Measurements from ENCODE around the gene CREM. TPM values are rescaled to one million over a fixed set of nuclear protein-coding genes. Genes with fewer than 3 reads are reported as not detected.

CREM gene
- total RNA-seq, 2 experiments from 2014 or later, result 154 to 157 TPM

GRCh38 chr10:35201234-35201633 is 74.6 kb downstream of the CREM start:
- Mint-ChIP-seq H3K27ac (peak overlapping the region; percentile 54), H3K27me3 (no peaks in the 10 kb centered on the region), H3K4me3 (peak overlapping the region; percentile 5), H3K9me3 (no peaks in the 10 kb centered on the region), H3K36me3 (ENCODE audit: low read depth) (peaks cover 33% of the 10 kb centered on the region), H3K4me1 (peaks cover 61% of the 10 kb centered on the region)
- CTCF ChIA-PET, result interaction anchor here (1.1 kb wide), 2 partner anchors 19 to 23 kb away, joined by 3 read pairs; no protein-coding TSS in a partner anchor
- POLR2A ChIA-PET, result interaction anchor here (1.4 to 19.6 kb wide), 3 partner anchors 16 to 71 kb away, joined by 3 to 730 read pairs (median 11); partner anchors contain the start of gene CREM
- DNase-seq, result no peak

GRCh38 chr10:35202050-35202449 is 75.4 kb downstream of the CREM start:
- ChIA-PET POLR2A (interaction anchor here (1.4 to 19.6 kb wide), 3 partner anchors 15 to 72 kb away, joined by 3 to 730 read pairs (median 11); partner anchors contain the start of gene CREM), CTCF (interaction anchor here (1.1 kb wide), 2 partner anchors 18 to 22 kb away, joined by 3 read pairs; no protein-coding TSS in a partner anchor)
- Mint-ChIP-seq H3K4me3 (no peak overlapping the region), H3K27ac (peak overlapping the region; percentile 54), H3K9me3 (no peaks in the 10 kb centered on the region), H3K27me3 (no peaks in the 10 kb centered on the region), H3K36me3 (ENCODE audit: low read depth) (peaks cover 41% of the 10 kb centered on the region), H3K4me1 (peaks cover 67% of the 10 kb centered on the region)
- no peak for DNase-seq

- POLR2A ChIA-PET, result interaction anchor here (1.0 to 19.6 kb wide), 5 partner anchors 7 to 74 kb away, joined by 3 to 730 read pairs (median 19); partner anchors contain the start of gene CREM
- CTCF ChIA-PET, result interaction anchor here (0.7 to 7.1 kb wide), 4 partner anchors 8 to 77 kb away, joined by 3 to 112 read pairs (median 12); partner anchors contain the start of gene CREM
- no peak overlapping the region for H3K27ac Mint-ChIP-seq
- H3K27me3 Mint-ChIP-seq, result no peaks in the 10 kb centered on the region
- no peaks in the 10 kb centered on the region for H3K9me3 Mint-ChIP-seq
- H3K36me3 Mint-ChIP-seq (ENCODE audit: low read depth), result peaks cover 47% of the 10 kb centered on the region
- DNase-seq, result no peak
- peaks cover 68% of the 10 kb centered on the region for H3K4me1 Mint-ChIP-seq
- no peak overlapping the region for H3K4me3 Mint-ChIP-seq
Observed at GRCh38 chr10:35203745-35204144, 77.1 kb downstream of the CREM start.

- Mint-ChIP-seq H3K27me3 (no peaks in the 10 kb centered on the region), H3K4me1 (peaks cover 73% of the 10 kb centered on the region), H3K36me3 (ENCODE audit: low read depth) (peaks cover 54% of the 10 kb centered on the region), H3K27ac (peak overlapping the region; percentile 49), H3K9me3 (no peaks in the 10 kb centered on the region), H3K4me3 (no peak overlapping the region)
- CTCF ChIA-PET, result interaction anchor here (1.0 to 7.1 kb wide), 6 partner anchors 9 to 210 kb away, joined by 3 to 112 read pairs (median 12); partner anchors contain the start of gene CREM
- POLR2A ChIA-PET, result interaction anchor here (1.1 to 19.6 kb wide), 5 partner anchors 8 to 75 kb away, joined by 3 to 730 read pairs (median 19); partner anchors contain the start of gene CREM
- DNase-seq, result no peak
Observed at GRCh38 chr10:35204650-35205319, 78.1 kb downstream of the CREM start.

- Mint-ChIP-seq H3K36me3 (ENCODE audit: low read depth) (peaks cover 63% of the 10 kb centered on the region), H3K4me1 (peaks cover 75% of the 10 kb centered on the region), H3K4me3 (no peak overlapping the region), H3K27ac (no peak overlapping the region), H3K27me3 (no peaks in the 10 kb centered on the region), H3K9me3 (no peaks in the 10 kb centered on the region)
- POLR2A ChIA-PET, result interaction anchor here (3.4 to 19.6 kb wide), 3 partner anchors 10 to 76 kb away, joined by 19 to 730 read pairs (median 153); partner anchors contain the start of gene CREM
- CTCF ChIA-PET, result interaction anchor here (2.0 to 7.1 kb wide), 5 partner anchors 10 to 212 kb away, joined by 6 to 112 read pairs (median 32); partner anchors contain the start of gene CREM
- DNase-seq, result no peak
Observed at GRCh38 chr10:35206274-35206673, 79.6 kb downstream of the CREM start.

GRCh38 chr10:35208536-35208935 is 81.9 kb downstream of the CREM start:
- Mint-ChIP-seq H3K4me3 (peak overlapping the region; percentile 57), H3K27me3 (no peaks in the 10 kb centered on the region), H3K9me3 (no peaks in the 10 kb centered on the region), H3K27ac (peak overlapping the region; percentile 90), H3K36me3 (ENCODE audit: low read depth) (peaks cover 72% of the 10 kb centered on the region), H3K4me1 (peaks cover 65% of the 10 kb centered on the region)
- ChIA-PET CTCF (interaction anchor here (1.2 to 7.1 kb wide), 9 partner anchors 8 to 90 kb away, joined by 4 to 112 read pairs (median 14); partner anchors contain the start of gene CREM), POLR2A (interaction anchor here (1.3 to 19.6 kb wide), 10 partner anchors 8 to 214 kb away, joined by 3 to 730 read pairs (median 4); partner anchors contain the start of gene CREM)
- DNase-seq, result peak; percentile 79

- Mint-ChIP-seq H3K4me1 (peaks cover 62% of the 10 kb centered on the region), H3K4me3 (peak overlapping the region; percentile 57), H3K36me3 (ENCODE audit: low read depth) (peaks cover 70% of the 10 kb centered on the region), H3K27ac (peak overlapping the region; percentile 90), H3K9me3 (no peaks in the 10 kb centered on the region), H3K27me3 (no peaks in the 10 kb centered on the region)
- DNase-seq, result no peak
- ChIA-PET POLR2A (interaction anchor here (0.8 to 19.6 kb wide), 12 partner anchors 7 to 214 kb away, joined by 3 to 730 read pairs (median 4); partner anchors contain the start of gene CREM), CTCF (interaction anchor here (0.7 to 7.1 kb wide), 10 partner anchors 8 to 91 kb away, joined by 3 to 112 read pairs (median 10); partner anchors contain the start of gene CREM)
Observed at GRCh38 chr10:35208949-35209613, 82.4 kb downstream of the CREM start.

- CTCF ChIA-PET, result interaction anchor here (1.1 to 7.1 kb wide), 5 partner anchors 15 to 85 kb away, joined by 3 to 112 read pairs (median 9); partner anchors contain the start of gene CREM
- Mint-ChIP-seq H3K9me3 (no peaks in the 10 kb centered on the region), H3K4me1 (peaks cover 59% of the 10 kb centered on the region), H3K36me3 (ENCODE audit: low read depth) (peaks cover 70% of the 10 kb centered on the region), H3K27me3 (no peaks in the 10 kb centered on the region), H3K4me3 (no peak overlapping the region), H3K27ac (peak overlapping the region; percentile 18)
- no peak for DNase-seq
- POLR2A ChIA-PET, result interaction anchor here (1.3 kb wide), 2 partner anchors 15 to 84 kb away, joined by 7 to 10 read pairs; partner anchors contain the start of gene CREM
Observed at GRCh38 chr10:35210961-35211360, 84.3 kb downstream of the CREM start.

- CTCF ChIA-PET, result interaction anchor here (1.1 to 1.5 kb wide), 3 partner anchors 16 to 85 kb away, joined by 3 to 9 read pairs (median 4); partner anchors contain the start of gene CREM
- no peak for DNase-seq
- H3K4me3 Mint-ChIP-seq, result no peak overlapping the region
- H3K9me3 Mint-ChIP-seq, result no peaks in the 10 kb centered on the region
- H3K4me1 Mint-ChIP-seq, result peaks cover 60% of the 10 kb centered on the region
- POLR2A ChIA-PET, result interaction anchor here (1.3 kb wide), 2 partner anchors 16 to 84 kb away, joined by 7 to 10 read pairs; partner anchors contain the start of gene CREM
- no peaks in the 10 kb centered on the region for H3K27me3 Mint-ChIP-seq
- peak overlapping the region; percentile 18 for H3K27ac Mint-ChIP-seq
- peaks cover 67% of the 10 kb centered on the region for H3K36me3 Mint-ChIP-seq (ENCODE audit: low read depth)
Observed at GRCh38 chr10:35211390-35211789, 84.7 kb downstream of the CREM start.

- H3K4me3 Mint-ChIP-seq, result no peak overlapping the region
- H3K9me3 Mint-ChIP-seq, result no peaks in the 10 kb centered on the region
- POLR2A ChIA-PET, result interaction anchor here (8.7 to 9.8 kb wide), 2 partner anchors 17 to 84 kb away, joined by 120 to 176 read pairs; partner anchors contain the start of gene CREM
- no peak for DNase-seq
- no peaks in the 10 kb centered on the region for H3K27me3 Mint-ChIP-seq
- H3K27ac Mint-ChIP-seq, result no peak overlapping the region
- peaks cover 55% of the 10 kb centered on the region for H3K36me3 Mint-ChIP-seq (ENCODE audit: low read depth)
- CTCF ChIA-PET, result interaction anchor here (0.8 to 1.9 kb wide), 5 partner anchors 9 to 219 kb away, joined by 3 to 8 read pairs (median 5); partner anchors contain the start of gene CREM
- H3K4me1 Mint-ChIP-seq, result peaks cover 66% of the 10 kb centered on the region
Observed at GRCh38 chr10:35212856-35213255, 86.2 kb downstream of the CREM start.

- Mint-ChIP-seq H3K27me3 (no peaks in the 10 kb centered on the region), H3K4me3 (no peak overlapping the region), H3K36me3 (ENCODE audit: low read depth) (peaks cover 48% of the 10 kb centered on the region), H3K27ac (no peak overlapping the region), H3K9me3 (no peaks in the 10 kb centered on the region), H3K4me1 (peaks cover 67% of the 10 kb centered on the region)
- no peak for DNase-seq
- POLR2A ChIA-PET, result interaction anchor here (1.1 to 9.8 kb wide), 4 partner anchors 8 to 85 kb away, joined by 3 to 176 read pairs (median 62); partner anchors contain the start of gene CREM
- CTCF ChIA-PET, result interaction anchor here (1.4 to 1.9 kb wide), 4 partner anchors 8 to 92 kb away, joined by 4 to 8 read pairs (median 6); partner anchors contain the start of gene CREM
Observed at GRCh38 chr10:35213699-35214098, 87.1 kb downstream of the CREM start.

GRCh38 chr10:35214607-35215020 is 88.0 kb downstream of the CREM start:
- Mint-ChIP-seq H3K9me3 (no peaks in the 10 kb centered on the region), H3K4me1 (peaks cover 67% of the 10 kb centered on the region), H3K4me3 (no peak overlapping the region), H3K27me3 (no peaks in the 10 kb centered on the region), H3K36me3 (ENCODE audit: low read depth) (peaks cover 41% of the 10 kb centered on the region), H3K27ac (no peak overlapping the region)
- POLR2A ChIA-PET, result interaction anchor here (1.1 to 9.8 kb wide), 4 partner anchors 9 to 86 kb away, joined by 3 to 176 read pairs (median 62); partner anchors contain the start of gene CREM
- no peak for DNase-seq
- CTCF ChIA-PET, result interaction anchor here (0.9 to 6.4 kb wide), 3 partner anchors 14 to 93 kb away, joined by 3 to 87 read pairs (median 7); no protein-coding TSS in a partner anchor

Measured in activated CD4-positive, alpha-beta memory T cell treated with anti-CD3 and anti-CD28 coated beads, Interleukin-2, amount 10 ng/mL, durations not matched to agents 7 days and 5 days (primary cell).